Superior temporal gyrus (tissue), 1 donor: Measurements from ENCODE around the gene SAAL1.
"Not testable (repeated sequence)": the region's sequence is repeated elsewhere in the genome, so short reads cannot be mapped to it uniquely, and the experiment has no call there.

Source experiments
- DNase-seq: peaks from one replicate; pipeline ENCODE4 v3.0.0-alpha.2; 2016; ENCODE audit errors: extremely low spot score

Gene SAAL1, protein sequence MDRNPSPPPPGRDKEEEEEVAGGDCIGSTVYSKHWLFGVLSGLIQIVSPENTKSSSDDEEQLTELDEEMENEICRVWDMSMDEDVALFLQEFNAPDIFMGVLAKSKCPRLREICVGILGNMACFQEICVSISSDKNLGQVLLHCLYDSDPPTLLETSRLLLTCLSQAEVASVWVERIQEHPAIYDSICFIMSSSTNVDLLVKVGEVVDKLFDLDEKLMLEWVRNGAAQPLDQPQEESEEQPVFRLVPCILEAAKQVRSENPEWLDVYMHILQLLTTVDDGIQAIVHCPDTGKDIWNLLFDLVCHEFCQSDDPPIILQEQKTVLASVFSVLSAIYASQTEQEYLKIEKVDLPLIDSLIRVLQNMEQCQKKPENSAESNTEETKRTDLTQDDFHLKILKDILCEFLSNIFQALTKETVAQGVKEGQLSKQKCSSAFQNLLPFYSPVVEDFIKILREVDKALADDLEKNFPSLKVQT

DNA sequence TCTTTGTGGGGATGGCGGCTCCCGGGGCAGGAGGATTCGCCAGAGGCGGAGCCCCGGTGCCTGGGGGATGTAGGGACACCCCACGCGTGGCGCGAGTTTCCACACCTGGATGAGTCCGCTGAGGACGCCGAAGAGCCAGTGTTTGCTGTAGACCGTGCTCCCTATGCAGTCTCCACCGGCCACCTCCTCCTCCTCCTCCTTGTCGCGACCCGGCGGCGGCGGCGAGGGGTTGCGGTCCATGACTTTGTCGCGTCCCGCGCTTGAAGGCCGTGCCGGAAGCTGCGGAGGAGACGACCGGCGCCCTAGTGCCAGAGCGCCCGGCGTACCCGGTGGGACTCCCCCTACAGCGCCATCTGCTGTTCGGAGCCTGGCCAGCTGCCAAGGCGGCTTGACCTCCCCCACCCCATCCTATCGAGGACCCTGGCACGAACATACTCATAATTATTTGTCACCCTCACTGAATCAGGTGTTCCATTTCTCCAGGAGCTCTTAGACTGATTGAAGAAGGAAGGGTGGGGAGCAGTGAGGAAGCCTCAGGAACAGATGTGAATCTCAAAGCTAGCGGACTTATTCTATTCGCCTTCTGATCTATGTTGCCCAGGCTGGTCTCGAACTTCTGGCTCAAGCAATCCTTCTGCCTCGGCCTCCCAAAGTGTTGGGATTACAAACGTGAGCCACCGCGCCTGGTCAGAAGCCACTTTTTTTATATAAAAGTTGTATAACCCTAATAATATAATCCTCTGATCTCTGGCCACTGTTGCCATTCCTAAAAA is at the start of gene SAAL1:
Gene SAAL1, minus strand, starts transcription at position 281 of the 773 bp plus-strand sequence. Its CDS starts 41 bp downstream, at position 240.
- DNase-seq = peak; percentile 83

- no peak for DNase-seq
Observed at GRCh38 chr11:18151581-18151980, 45.7 kb upstream of the SAAL1 start.

- DNase-seq = no peak
Observed at GRCh38 chr11:18145837-18146236, 40.0 kb upstream of the SAAL1 start.

GRCh38 chr11:18145025-18145424 is 39.1 kb upstream of the SAAL1 start:
- DNase-seq = no peak

GRCh38 chr11:18144243-18144642 is 38.4 kb upstream of the SAAL1 start:
- no peak for DNase-seq

DNA sequence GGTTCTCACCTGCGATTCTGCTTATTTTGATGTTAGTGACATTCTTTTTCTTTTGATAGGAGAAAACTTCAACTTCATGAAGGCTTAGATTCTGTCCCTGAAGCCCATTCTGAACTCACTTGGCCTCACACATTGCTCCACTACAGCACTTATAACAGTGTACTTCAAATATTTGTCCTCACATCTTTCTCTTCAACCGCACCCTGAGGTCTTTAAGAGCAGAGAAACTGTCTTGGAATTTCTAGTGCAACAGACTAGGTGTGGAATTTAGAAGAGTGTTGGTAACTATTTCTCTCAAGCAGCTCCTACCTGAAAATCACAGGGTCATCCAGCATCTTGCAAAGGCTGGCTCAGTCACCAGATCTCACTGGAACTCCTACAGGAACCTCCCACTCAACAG is 34.3 kb upstream of the SAAL1 start:
- no peak for DNase-seq

DNA sequence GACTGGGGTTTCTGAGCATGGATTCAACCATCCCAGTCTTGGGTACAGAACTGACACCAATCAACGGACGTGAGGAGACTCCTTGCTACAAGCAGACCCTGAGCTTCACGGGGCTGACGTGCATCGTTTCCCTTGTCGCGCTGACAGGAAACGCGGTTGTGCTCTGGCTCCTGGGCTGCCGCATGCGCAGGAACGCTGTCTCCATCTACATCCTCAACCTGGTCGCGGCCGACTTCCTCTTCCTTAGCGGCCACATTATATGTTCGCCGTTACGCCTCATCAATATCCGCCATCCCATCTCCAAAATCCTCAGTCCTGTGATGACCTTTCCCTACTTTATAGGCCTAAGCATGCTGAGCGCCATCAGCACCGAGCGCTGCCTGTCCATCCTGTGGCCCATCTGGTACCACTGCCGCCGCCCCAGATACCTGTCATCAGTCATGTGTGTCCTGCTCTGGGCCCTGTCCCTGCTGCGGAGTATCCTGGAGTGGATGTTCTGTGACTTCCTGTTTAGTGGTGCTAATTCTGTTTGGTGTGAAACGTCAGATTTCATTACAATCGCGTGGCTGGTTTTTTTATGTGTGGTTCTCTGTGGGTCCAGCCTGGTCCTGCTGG is 31.4 kb upstream of the SAAL1 start:
- no peak for DNase-seq

DNA sequence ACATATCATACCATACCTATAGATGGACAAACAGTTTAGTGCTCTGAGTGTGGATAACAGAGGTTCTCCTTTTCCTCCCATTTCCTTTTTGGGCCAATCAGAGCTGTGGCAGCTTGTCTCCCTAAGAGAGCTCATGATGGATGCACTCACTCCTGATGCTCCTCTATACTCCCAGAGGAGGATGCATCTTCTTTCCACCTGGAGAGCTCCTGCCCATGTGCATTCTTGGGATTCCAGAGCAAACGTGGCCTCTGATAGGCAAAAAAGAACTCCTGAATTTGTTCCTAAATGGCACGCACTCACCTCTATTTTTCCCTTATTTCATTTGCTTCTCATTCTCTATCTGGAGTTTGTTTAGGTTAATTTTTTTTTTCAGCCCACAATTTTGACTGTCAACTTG is 29.4 kb upstream of the SAAL1 start:
- DNase-seq = no peak

DNA sequence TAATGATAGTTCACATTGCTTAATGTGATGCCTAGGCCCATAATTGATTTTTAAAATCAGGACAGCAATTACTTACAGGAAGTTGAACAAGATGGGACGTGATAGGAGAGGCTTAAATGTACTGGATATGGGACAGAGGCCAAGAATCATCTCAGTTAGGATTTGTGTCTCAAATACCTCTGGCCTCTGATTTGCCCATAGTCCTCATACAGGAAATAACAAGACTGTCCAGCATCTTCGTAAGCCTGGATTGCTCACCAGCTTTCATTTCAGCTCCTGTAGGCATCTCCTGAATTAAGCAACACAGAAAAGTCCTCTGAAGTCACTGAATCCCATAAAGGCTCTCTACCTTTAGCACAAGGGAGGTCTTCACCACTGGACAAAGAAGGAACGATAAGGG is 26.5 kb upstream of the SAAL1 start, which contains the start of gene MRGPRX3:
Gene MRGPRX3, plus strand, starts transcription at position 231 of the 400 bp plus-strand sequence. CDS start 4,632 bp downstream, outside the sequence.
- no peak for DNase-seq

DNA sequence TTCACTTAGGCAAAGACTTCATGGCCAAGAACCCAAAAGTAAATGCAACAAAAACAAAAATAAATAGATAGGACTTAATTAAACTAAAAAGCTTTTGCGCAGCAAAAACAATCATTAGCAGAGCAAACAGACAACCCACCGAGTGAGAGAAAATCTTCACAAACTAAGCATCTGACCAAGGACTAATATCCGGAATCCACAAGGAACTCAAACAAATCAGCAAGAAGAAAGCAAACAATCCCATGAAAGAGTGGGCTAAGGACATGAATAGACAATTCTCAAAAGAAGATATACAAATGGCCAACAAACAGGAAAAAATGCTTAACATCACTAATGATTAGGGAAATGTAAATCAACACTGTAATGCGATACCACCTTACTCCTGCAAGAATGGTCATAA is 25.2 kb upstream of the SAAL1 start:
- not testable (repeated sequence) for DNase-seq

DNA sequence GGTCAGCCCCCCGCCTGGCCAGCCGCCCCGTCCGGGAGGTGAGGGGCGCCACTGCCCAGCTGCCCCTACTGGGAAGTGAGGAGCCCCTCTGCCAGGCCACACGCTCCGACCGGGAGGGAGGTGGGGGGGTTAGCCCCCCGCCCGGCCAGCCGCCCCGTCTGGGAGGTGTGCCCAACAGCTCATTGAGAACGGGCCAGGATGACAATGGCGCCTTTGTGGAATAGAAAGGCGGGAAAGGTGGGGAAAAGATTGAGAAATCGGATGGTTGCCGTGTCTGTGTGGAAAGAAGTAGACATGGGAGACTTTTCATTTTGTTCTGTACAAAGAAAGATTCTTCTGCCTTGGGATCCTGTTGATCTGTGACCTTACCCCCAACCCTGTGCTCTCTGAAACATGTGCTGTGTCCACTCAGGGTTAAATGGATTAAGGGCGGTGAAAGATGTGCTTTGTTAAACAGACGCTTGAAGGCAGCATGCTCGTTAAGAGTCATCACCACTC is 15.5 kb upstream of the SAAL1 start:
- DNase-seq = not testable (repeated sequence)

DNA sequence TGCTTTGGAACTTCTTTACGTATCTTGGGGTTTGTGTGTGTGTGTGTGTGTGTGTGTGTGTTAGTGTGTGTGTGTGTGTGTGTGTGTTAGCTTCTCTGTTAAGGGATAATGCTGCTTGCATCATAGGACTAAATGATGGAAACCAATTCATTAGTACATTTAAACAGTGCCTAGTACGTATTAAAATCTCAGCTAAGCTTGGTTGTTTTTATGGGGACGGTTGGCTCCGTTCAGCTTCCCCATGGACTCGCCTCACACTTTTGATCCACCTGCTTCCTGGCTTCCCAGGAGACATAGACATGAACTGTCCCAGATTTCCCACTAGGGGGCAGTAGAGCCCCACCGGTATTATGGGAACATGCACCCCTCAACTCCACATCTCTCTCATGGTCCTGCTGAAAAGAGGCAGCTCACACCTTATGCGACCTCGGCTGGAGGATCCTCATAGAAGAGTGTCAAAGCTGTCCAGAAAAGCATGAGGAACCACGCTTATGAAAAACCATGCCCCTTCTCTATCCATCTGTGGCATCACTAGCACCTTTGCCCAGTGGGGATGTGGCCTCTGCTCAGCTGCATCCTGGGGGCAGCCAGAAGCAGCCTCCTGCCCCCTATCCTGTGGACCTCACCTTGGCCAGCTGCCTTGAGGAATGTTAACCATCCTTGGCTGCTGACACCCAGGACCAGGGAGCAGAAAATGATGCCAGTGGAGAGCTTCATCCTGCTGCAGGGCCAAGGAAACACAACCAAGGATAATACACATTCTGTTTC is 9.7 kb upstream of the SAAL1 start:
- peak; percentile 88 for DNase-seq

DNA sequence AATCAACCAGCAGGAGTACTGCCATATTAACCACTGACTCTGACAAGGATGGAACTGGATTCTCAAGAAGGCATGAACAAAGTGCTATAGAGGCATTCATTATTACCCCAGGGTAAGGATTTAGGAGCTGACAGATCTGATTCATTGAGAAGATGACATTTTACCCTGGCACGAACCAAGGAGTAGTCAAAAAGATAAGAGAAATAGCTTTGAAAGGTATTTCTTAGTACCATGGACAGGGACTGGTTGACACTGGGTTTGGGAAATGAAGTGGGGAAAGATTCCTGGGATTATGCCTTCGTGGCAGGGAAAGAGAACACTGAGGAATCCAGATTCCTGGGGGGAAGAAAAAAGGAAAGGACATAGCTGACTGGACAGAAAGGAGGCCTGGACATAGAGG is 5.1 kb upstream of the SAAL1 start:
- no peak for DNase-seq

DNA sequence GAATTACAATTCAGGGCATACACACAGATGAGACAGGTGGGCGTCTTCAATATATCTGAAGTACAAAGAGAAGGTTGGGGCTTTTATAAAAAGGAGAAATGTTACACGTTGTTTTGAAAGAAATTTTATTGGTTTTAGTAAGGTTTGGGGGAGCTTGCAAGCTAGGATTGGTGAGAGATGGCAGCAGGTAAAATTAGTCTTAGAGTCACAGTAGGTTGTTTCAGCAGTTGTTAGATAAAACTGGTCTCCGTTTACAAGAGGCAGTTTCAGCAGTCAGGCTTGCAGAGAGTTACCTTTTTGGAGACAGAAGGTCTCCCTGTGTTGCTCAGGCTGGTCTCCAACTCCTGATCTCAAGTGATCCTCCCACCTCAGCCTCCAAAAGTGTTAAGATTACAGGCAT is 2.4 kb upstream of the SAAL1 start:
- no peak for DNase-seq

DNA sequence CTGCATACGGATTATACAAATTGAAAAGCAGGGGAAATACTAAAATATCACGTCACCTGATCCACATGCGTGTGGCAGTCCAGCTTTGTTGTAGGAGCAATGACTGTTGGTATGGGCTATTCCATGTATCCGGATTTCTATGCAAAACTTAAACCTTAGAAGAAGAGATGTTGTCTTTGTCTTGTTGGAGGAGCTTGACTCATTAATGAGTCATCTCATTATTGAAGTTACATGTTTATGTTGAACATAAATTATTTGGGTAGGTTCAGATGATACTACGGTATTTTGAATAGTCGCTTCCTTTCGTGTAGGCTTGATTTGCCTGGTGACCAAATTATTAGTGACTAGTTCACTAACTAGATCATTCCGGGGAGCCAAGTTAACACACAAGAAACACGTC is 806 bp upstream of the SAAL1 start:
- DNase-seq = no peak

DNA sequence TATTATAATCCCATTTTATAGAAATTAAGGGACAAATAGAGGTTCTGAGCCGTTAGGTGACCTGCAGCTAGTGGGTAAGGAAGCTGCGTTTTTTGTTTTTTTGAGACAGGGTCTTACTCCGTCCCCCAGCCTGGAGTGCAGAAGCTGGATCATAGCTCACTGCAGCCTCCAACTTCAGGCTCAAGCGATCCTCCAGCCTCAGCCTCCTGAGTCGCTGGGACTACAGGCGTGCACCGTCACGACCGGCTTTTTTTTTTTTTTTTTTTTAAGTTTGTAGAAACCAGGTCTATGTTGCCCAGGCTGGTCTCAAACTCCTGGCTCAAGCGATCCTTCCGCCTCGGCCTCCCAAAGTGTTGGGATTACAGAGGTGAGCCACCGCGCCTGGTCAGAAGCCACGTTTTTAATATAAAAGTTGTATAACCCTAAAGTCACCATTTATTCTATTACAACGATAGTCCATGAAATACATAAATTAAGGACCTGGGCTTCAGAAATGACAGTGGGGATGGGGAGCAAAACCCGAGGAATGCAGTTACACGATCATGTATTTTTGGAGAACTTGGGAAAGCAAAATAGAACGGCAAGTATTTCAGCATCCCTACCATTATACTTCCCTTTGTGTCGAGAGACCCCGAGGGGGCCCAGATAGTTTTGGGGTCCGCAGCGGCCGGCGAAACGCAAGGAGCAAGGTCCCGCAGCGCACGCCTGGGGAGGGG is 638 bp downstream of the SAAL1 start:
- no peak for DNase-seq

DNA sequence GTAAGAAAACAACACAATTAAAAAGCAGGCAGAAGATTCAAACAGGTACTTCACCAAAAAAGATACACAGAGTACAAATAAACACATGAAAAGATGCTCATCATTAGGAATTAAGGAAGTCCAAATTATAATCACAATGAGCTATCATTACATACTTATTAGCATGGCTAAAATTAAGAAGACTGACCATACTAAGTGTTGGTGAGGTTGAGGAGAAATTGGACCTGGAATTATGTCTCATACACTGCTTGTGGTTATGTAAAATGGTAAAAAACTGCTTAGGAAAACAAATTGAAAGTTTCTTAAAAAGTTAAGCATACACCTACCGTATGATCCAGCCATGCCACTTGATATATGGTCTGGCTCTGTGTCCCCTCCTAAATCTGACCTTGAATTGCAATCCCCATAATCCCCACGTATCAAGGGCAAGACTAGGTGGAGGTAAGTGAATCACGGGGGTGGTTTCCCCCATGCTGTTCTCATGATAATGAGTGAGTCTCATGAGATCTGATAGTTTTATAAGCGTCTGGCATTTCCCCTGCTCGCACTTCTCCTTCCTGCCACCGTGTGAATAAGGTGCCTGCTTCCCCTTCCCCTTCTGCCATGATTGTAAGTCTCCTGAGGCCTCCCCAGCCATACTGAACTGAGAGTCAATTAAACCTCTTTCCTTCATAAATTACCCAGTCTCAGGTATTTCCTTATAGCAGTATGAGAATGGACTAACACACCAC is 4.8 kb downstream of the SAAL1 start:
- DNase-seq = no peak

DNA sequence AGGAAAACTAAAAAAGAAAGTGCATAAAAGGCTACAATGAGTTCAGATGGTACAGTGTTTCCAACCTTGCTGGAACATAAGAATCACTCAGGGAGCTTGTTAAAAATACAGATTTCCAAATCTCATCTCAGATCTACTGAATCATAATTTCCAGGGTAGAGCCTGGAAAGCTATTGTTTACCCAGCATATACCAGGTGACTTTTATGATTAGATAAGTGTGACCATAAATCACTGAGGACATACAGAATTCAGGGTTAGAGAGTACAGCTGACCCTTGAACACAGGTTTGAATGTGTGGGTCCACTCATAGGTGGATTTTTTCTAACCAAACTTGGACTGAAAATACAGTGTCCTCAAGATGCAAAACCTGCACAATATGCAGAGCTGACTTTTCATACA is 11.9 kb downstream of the SAAL1 start:
- DNase-seq = no peak

DNA sequence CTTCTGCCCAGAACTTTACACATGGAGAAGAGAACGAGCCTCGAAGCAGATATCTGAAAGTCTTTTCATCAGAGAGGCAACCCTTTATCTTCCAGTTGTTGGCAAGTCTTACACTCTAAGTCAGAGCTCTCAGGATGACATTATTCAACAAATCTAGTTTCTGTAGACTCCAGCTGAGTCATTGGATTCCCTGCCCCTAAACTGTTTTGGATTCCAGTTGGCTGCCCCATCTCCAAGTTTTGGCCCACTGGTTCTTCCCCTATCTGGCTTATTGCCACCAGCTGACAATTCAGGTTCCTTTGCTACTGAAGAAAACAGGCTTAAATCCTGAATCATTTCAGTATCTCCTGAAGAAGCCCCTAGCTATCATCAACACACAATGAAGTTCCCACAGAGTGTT is 14.2 kb downstream of the SAAL1 start:
- no peak for DNase-seq

DNA sequence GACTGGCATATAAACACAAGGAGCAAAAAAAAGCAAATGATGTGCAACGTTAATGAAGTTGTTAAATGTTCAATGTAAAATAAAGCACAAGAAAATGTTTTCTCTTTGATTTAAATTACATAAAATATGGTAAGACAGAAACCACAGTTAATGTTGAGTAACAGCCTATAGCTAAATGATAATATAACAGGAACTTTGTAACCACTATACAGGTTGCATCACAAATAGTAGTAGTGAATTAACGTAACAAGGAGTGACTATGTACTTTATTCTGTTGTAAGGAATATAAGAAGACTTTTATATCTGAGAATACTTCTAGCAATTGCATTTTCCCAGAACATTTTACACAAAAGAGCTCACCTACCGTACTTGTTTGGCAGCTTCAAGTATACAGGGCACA is 16.9 kb downstream of the SAAL1 start:
- no peak for DNase-seq
